GM18519 (cell line): ENCODE data around the gene TMEM87B.
"Not testable (repeated sequence)": the region's sequence is repeated elsewhere in the genome, so short reads cannot be mapped to it uniquely, and the experiment has no call there.

ENCODE experiments used
- ATAC-seq: cut with Tn5 transposase; IDR thresholded peaks from one replicate; pipeline ENCODE4 v1.9.1; 2021; ENCODE audit warnings: mild to moderate bottlenecking, moderate library complexity; ENCODE audit not compliant: unreplicated experiment, low FRiP score

Gene TMEM87B

GRCh38 chr2:112113354-112113753 lies 58.3 kb downstream of the TMEM87B start:
- not testable (repeated sequence) for ATAC-seq

DNA sequence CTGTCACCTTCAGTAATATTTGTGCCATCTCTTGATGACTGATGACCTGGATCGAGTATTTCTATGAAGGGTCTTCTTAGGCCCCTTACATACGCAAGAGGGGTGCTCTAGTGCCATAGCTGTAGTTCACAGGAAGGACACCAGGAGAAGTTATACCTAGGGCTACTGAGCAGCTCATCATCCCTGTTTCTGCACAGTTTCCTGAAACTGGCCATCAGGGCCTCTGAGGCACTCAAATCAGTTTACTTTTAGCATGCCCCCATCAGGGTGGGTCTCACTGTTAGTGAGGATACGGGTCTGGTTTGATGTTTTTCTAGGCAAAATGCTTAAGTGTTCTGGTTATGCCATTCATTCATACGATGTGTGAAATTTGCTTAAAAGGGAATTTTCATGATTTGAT lies 63.1 kb downstream of the TMEM87B start:
- ATAC-seq: no peak

- no peak for ATAC-seq
These were observed 66.7 kb downstream of the TMEM87B start for GRCh38 chr2:112121682-112122254.

- ATAC-seq: no peak
These were observed 74.0 kb downstream of the TMEM87B start for GRCh38 chr2:112129060-112129459.

- ATAC-seq: no peak
These were observed 78.3 kb downstream of the TMEM87B start for GRCh38 chr2:112133344-112133743.

DNA sequence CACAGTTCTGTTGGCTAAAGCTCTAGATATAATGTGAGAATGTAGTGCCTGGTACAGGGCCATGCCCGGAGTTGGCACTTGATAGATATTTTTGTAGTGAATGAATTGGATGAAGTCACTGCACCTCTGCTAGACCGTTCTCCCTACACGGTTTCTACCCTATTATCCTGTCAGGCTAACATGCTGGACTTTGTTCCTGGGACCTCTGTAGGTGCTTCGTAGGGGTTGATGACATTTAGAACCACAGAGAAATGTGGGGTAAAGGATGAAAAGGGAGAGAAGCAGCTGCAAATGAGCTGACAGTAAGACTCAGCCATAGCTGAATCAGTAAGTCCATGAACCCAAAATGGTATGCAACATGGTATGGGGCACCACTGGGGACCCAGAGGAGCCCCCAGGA lies 79.1 kb downstream of the TMEM87B start:
- ATAC-seq: no peak

DNA sequence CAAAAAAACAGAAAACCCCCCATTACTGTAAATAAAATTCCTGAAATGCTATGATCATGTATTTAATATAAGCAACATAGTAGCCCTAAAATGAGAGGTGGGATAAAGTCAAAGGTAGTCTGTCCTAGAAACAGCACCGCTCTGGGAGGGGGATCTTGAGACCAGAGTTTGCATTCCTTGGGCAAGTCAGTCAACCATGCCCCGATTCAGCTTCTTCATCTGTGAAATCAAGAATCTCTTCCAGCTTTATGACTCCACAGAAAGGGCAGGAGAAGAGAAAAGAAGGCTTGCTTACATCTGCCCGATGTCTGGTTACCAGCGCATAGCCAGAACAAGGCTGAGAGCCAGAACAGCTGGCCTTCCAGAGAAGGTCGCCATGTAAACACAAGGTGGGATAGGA lies 81.0 kb downstream of the TMEM87B start:
- no peak for ATAC-seq

GRCh38 chr2:112137516-112138158 lies 82.6 kb downstream of the TMEM87B start:
- no peak for ATAC-seq

DNA sequence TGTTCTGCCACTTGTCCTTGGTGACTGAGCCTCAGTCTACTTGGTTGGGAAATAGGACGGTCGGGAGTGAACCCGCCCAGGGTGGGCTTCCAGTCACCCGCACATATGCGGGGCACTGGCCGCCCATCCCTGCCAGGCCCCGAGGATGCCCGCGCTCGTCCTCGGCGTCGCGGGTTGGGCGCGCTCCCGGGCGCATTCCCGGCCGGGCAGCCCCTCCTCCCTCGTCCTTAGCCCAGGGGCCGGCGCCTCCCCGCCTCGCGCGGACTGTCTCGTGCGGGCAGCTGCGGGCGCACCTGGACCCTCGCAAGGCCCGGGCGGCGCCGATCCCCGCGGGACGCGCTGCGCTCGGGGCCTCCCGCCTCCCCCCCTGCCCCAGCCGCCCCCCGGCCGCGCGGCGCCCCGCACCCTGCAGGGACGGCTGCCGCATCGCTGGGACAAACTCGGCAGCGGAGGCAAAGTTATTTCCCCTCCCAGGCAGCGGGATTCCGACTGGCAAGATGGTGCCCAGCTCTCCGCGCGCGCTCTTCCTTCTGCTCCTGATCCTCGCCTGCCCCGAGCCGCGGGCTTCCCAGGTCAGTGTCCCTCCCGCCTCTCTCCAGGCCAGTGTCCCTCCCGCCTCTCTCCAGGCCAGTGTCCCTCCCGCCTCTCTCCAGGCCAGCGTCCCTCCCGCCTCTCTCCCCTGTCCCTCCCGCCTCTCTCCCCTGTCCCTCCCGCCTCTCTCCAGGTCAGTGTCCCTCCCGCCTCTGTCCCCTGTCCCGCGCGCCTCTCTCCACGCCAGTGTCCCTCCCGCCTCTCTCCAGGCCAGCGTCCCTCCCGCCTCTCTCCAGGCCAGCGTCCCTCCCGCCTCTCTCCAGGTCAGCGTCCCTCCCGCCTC lies 83.3 kb downstream of the TMEM87B start, which contains the start of gene FBLN7:
TSS of gene FBLN7 (plus strand) at position 227 of the 874 bp plus-strand sequence. CDS start at position 498, 271 bp downstream.
- ATAC-seq: no peak

DNA sequence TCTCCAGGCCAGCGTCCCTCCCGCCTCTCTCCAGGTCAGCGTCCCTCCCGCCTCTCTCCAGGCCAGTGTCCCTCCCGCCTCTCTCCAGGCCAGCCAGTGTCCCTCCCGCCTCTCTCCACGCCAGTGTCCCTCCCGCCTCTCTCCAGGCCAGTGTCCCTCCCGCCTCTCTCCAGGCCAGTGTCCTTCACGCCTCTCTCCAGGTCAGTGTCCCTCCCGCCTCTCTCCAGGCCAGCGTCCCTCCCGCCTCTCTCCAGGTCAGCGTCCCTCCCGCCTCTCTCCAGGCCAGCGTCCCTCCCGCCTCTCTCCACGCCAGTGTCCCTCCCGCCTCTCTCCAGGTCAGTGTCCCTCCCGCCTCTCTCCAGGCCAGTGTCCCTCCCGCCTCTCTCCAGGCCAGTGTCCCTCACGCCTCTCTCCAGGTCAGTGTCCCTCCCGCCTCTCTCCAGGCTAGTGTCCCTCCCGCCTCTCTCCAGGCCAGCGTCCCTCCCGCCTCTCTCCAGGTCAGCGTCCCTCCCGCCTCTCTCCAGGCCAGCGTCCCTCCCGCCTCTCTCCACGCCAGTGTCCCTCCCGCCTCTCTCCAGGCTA lies 84.1 kb downstream of the TMEM87B start:
- ATAC-seq: not testable (repeated sequence)

DNA sequence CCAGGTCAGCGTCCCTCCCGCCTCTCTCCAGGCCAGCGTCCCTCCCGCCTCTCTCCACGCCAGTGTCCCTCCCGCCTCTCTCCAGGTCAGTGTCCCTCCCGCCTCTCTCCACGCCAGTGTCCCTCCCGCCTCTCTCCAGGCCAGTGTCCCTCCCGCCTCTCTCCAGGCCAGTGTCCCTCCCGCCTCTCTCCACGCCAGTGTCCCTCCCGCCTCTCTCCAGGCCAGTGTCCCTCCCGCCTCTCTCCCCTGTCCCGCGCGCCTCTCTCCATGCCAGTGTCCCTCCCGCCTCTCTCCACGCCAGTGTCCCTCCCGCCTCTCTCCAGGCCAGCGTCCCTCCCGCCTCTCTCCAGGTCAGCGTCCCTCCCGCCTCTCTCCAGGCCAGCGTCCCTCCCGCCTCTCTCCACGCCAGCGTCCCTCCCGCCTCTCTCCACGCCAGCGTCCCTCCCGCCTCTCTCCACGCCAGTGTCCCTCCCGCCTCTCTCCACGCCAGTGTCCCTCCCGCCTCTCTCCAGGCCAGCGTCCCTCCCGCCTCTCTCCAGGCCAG lies 84.7 kb downstream of the TMEM87B start:
- ATAC-seq: not testable (repeated sequence)

- no peak for ATAC-seq
These were observed 85.2 kb downstream of the TMEM87B start for GRCh38 chr2:112140205-112140802.

DNA sequence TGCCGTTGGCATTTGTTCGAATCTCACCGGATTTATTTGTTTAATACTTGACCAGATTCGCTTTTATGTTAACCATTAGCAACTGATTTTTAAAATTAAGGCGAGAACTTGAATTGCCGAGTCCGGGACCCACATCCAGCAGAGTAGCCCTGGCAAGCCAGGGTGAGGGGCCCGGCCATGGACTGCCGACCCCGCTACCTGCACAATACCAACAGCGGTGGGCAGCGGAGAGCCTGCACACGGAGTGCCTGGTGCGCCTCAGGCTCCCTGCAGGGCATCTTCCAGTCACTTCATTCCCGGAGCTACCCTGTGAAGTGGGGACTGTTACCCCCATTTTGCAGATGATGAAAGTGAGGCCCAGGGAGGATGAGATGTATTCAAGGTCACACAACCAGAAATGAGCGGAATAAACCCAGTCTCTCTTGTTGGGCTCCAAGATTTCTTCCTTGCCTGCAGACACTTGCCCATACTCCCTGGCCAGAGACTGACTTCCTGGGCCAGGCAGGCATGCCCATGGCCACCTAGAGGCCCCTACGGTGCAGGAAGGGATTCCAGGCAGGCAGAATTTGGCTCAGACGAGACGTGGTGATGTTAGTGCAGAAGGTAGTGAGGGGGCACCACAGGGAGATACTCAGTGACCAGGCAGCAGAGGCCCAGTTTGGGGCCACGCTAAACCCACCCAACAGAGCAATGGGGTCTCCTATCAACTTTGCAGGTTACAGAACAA lies 86.0 kb downstream of the TMEM87B start:
- ATAC-seq: no peak

- ATAC-seq: no peak
These were observed 86.5 kb downstream of the TMEM87B start for GRCh38 chr2:112141626-112142007.

DNA sequence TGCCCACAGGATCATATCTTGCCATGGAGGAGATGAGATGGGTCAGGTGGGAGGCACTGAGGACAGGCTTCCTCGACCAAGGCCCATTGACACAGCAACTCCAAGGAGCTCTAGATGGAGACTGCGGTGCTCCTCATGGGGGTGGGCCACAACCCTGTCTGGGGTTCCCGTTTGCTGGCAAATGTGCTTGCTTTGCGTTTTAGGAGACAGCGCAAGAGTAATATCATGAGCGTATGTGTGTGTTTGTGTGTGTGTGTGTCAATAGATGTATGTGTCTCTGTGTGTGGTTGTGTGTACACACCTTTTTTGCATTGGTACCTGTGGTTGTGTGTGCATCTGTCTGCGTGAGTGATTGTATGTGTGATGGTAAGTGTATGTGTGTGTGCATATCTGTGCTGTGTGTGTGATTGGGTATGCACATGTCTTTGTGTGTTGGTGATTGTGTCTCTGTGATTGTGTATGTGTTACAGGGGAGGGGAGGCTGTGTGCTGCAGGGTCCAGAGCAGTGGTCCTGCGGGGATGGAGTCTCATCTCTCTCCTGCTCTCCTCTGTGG lies 87.5 kb downstream of the TMEM87B start:
- no peak for ATAC-seq

GRCh38 chr2:112143150-112143549 lies 88.1 kb downstream of the TMEM87B start:
- ATAC-seq: no peak

DNA sequence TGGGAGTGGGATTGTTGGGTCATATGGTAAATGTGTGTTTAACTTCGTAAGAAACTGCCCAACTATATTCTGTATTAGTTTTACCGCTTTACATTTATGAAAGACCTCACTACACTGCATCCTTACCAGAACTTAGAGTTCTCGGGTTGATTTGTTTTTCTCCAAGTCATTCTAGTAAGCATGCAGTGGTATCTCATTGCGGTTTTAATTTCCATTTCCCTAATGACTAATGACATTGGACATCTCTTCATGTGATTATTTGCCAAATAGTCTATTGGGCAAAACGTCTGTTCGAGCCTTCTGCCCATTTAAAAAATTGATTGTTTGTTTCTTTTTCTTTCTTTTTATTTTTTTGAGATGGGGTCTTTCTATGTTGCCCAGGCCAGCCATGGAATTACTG lies 89.9 kb downstream of the TMEM87B start:
- ATAC-seq: no peak

GRCh38 chr2:112147382-112148168 lies 92.5 kb downstream of the TMEM87B start:
- no peak for ATAC-seq

DNA sequence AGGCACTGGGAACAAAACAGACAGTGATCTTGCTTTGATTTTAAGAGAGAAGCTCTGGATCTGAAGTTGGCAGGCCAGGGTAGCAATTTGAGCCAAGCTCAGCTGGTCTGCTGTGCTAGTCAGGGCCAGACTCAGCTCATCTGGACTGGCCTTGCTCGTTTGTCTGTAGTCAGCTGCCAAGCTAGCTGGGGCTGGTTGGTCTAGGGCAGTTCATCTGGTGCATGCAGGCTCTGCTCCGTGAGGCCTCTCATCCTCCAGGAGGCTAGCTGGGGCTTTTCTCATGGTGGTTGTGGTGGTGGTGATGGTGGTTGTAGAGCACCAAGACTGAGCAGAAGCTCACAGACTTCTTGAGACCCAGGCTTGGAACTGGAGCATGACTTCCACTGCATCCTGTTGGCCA lies 93.4 kb downstream of the TMEM87B start:
- no peak for ATAC-seq
